ENCODE measurements around the gene ELOVL3. TPM values are rescaled to one million over a fixed set of nuclear protein-coding genes. Genes with fewer than 3 reads are reported as not detected.
"Not testable (repeated sequence)": the region's sequence is repeated elsewhere in the genome, so short reads cannot be mapped to it uniquely, and the experiment has no call there.

Gene ELOVL3, protein sequence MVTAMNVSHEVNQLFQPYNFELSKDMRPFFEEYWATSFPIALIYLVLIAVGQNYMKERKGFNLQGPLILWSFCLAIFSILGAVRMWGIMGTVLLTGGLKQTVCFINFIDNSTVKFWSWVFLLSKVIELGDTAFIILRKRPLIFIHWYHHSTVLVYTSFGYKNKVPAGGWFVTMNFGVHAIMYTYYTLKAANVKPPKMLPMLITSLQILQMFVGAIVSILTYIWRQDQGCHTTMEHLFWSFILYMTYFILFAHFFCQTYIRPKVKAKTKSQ
- total RNA-seq = not detected

DNA sequence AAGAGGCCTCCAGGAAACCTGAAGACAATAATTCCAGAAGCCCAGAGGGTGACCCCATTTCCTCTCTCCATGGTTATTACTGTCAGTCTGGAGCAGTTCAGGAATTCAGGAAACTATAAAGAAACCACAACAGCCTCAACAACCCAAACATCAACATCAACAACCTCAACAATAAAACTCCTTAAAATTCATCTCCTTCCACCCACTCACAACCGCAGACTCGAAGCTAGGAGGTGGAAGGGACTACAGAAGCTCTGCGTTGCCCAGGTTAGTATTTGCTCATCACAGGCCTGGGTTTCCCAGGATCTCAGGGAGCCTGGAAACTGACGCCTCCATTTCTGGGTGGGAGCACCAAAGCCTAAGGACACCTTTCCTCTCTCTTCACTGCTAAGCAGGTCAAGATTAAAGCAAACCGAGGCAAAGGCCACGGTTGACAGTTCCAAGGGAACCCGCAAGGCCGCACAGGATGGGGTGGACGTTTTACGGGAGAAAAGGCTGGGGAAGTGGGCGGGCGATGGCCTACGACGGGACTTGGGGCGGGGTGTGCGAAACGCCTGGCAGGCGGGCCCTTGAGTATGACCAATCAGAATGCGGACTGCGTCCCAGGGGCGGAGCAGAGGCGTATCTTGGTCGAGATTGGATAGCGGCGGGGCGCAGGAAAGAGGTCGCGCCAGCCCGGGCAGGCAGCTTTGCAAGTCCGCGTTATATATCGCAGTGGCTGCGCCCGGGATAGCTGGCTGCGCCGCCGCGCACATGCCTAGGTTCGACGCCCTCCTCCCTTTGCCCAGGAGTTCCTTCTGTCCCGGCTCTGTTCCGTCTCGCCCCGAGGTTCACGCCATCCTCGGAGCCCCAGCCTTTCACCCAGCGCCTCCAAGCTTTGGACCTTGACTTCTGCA, at the start of gene ELOVL3:
TSS of gene ELOVL3 (plus strand) at position 654 of the 896 bp plus-strand sequence. CDS start 250 bp downstream, outside the sequence.
- DNase-seq (ENCODE audit: low read depth in 2 of 3, low spot score in 2 of 3) = peak in 2 of 3 donors; percentile 88 to 94

DNA sequence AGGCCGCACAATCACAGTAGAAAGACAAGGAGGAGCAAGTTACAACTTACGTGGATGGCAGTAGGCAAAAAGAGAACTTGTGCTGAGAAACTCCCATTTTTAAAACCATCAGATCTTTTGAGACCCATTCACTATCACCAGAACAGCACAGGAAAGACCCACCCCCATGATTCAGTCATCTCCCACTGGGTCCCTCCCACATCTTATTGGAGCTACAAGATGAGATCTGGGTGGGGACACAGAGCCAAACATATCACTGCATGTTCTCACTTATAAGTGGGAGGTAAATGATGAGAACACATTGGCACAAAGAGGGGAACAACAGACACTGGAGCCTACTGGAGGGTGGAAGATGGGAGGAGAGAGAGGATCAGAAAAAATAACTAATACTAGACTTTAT, 41.5 kb upstream of the ELOVL3 start:
- no peak for DNase-seq (ENCODE audit: low read depth in 2 of 3, low spot score in 2 of 3)

DNA sequence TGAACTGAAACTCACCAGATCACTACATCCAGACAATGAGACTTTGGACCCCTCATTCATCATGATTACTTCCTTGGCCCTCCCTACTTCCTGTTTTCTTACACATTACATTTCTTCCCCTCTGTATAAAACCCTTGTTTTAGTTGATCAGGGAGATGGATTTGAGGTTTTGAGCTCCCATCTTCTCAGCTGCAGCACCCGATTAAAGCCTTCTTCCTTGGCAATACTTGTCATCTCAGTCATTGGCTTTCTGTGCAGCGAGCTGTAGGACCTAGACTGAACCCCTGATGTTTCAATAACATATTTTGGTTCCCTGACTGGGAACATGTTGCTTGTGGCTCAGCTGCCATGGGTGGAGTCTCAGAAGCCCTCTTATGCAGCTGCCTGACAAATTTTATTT, 40.8 kb upstream of the ELOVL3 start:
- no peak for DNase-seq (ENCODE audit: low read depth in 2 of 3, low spot score in 2 of 3)

DNA sequence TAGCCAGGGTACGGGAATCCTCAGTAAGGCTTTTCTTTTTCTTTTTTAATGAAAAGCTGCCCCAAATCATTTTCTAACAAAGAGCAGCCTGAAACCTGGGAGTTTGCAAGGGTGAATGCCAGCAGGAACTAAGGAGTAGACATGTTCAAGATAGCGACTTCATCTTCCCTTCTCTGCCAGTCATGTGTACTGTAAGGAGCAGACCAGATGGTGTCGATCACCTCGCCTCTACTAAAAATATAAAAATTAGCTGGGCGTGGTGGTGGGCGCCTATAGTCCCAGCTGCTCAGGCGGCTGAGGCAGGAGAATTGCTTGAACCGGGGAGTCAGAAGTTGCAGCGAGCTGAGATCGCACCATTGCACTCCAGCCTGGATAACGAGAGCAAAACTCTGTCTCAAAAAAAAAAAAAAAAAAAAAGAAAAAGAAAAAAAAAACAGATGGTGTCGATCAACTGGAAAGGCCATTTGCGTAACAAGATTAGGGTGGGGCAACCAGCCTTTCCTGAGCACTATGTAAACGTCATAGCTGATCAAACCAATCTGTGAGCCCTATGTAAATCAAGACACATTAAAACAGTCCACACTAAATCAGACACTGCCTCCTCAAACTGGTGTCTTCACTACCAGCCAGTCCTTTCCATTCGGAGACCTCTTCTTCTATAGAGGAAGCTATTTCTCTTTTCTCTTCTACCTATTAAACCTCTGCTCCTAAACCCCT, 40.1 kb upstream of the ELOVL3 start:
- DNase-seq (ENCODE audit: low read depth in 2 of 3, low spot score in 2 of 3) = no peak

DNA sequence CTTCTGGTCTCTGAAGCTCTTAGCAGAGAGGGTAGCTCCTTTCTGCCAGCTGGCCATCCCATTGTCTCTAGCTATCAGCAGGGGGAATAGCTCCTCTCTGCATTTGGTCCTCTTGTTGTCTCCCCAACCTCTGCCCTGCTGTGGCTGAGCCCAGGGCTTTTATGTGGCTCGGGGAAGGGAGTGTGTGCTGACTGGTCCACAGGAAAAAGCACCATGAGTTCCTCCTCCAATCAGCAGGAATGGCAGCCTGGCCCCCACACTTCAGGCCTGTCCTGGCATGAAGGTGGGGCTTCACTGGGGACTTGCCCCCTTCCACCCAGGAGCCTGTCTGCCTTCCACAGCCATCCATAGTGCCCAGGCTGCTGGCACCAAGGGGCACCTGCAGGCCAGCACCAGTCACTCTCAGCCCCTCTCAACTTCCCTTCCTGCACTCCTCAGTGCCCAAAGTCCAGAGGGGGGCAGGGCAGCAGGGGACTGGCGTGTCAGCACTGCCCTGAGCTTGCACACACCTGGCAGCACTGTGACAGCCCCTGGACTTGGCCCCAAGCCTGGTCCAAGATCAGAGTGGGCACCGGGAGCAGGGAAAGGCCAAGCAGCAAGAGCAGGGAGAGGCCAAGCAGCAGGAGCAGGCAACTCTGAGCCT, 37.7 kb upstream of the ELOVL3 start:
- DNase-seq (ENCODE audit: low read depth in 2 of 3, low spot score in 2 of 3) = no peak

DNA sequence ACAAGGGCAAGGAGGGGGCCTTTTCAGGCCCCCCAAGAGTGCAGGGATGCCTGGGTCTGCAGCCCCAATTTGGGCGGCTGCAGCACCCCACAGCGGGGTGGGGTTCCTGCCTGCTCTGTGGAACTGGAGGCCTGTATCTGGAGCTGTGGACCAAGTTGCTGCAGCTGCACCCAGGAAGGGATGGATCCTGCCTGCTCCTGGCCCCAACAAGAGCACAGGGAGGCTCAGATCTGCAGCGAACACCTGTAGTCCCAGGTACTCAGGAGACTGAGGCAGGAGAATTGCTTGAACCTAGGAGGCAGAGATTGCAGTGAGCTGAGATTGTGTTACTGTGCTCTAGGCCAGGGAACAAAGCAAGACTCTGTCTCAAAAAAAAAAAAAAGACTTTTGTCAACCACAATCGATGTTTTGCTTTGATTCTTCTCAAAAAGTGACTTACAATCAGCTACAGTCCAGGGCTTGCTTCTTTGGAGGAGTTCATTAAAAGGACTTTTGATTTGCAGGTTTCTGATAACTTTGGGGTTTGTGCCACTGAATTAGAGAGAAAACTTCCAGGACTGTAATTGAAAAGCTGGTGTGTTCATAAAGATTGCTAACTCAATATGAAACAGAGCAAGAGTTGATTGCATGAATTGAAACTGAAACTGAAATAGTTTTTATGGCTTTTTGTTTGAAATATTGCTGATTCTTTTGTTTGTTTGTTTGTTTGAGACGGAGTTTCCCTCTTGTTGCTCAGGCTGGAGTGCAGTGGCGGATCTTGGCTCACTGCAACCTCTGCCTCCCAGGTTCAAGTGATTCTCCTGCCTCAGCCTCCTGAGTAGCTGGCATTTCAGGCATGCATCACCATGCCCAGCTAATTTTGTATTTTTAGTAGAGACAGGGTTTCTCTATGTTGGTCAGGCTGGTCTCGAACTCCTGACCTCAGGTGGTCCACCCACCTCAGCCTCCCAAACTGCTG, 36.9 kb upstream of the ELOVL3 start:
- not testable (repeated sequence) for DNase-seq (ENCODE audit: low read depth in 2 of 3, low spot score in 2 of 3)

DNA sequence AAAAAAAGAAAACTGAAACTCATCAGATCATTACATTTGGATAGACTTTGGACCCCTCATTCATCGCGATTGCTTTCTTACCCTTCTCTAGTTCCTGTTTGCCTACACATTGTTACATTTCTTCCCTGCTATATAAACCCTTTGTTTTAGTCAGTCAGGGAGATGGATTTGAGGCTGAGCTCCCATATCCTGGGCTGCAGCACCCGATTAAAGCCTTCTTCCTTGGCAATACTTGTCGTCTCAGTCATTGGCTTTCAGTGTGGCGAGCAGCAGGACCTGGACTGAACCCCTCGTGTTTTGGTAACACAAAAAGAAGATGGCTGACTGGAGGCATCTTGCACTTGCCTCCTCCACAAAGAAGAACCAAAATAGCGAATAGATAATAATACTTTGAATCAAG, 34.1 kb upstream of the ELOVL3 start:
- DNase-seq (ENCODE audit: low read depth in 2 of 3, low spot score in 2 of 3) = no peak

DNA sequence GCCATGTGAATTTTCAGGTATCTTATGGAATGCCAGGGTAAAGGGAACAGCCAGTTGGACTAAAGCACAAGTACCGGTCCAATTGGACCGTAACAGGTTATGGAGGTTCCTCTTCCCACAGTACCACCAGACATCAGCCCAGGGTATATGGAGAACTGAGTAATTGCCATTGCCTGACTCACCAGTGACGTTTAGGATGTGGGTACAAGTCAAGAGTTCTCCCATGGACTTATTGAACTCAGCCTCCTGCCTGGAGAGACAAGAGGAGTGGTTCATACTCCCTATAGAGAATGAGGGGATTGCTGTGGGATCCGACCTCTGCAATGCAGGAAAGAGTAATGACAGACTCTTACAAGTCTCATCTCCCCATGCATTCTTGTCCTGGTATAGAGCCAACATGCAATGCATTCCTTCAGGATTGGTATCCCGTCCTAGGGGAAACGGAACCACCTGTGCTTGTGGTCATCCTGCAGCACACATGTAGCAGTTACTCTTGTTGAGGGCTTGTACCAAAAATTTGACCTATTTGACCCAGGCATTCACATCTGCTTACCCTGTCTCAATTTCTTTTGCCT, 30.7 kb upstream of the ELOVL3 start:
- DNase-seq (ENCODE audit: low read depth in 2 of 3, low spot score in 2 of 3) = no peak

DNA sequence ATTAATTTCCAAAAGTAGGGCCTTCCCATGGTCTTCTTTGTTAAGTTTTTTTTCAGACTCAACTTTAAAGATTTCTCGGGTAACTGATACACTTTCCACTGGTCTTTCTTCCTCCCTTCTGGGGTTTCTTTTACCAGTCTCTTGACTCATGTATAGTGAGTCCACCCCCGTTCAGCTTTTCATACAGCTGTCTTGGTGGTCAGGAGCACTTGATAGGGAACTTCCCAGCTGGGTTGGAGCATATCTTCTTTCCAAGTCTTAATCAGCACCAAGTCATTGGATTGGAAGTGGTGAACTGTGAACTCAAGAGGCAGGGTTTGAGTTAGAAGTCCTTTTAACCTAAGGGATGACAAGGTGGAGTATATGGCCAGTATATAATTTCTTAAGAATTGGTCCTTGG, 29.2 kb upstream of the ELOVL3 start:
- DNase-seq (ENCODE audit: low read depth in 2 of 3, low spot score in 2 of 3) = no peak

DNA sequence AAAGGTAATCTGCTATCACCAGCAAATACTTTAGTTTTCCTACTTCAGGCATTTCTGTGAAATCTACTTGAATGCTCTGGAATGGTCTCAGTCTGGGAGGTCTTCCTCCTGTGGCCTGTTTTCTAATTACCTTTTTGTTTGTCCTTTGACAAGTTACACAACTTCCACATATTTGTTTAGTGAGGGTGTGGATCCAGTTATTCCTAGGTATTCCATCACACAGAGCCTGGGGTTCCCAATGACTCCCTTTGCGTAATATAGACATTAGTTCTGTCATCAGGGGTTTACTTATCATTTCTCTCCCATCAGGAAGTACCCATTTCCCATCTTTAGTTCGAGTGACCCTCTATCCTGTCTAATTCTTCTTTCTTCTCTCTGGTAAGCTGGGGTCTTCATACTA, 28.1 kb upstream of the ELOVL3 start:
- DNase-seq (ENCODE audit: low read depth in 2 of 3, low spot score in 2 of 3) = no peak

DNA sequence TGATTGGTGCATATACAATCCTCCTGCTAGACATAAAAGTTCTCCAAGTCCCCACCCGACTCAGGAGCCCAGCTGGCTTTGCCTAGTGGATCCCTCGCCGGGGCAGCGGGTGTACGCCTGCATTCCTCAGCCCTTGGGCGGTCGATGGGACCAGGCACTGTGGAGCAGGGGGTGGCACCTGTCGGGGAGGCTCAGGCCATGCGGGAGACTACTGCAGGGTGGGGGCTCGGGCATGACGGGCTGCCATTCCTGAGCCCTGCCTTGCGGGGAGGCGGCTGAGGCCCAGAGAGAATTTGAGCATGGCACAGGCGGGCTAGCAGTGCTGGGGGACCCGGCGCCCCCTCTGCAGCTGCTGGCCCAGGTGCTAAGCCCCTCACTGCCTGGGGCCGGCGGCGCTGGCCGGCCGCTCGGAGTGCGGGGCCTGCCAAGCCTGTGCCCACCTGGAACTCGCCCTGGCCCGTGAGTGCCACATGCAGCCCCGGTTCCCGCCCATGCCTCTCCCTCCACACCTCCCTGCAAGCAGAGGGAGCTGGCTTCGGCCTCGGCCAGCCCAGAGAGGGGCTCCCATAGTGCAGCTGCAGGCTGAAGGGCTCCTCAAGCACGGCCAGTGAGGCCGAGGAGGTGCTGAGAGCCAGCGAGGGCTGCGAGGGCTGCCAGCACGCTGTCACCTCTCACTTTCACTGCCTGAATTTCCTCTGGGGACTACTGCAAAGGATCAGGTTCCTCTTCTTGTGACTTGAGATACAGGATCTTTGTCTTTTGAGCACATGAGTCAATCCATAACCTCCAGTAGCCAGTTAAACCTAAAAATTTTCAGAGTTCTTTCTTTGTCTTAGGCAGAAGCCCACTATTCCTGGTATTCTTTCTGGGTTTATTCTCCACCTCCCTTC, 25.1 kb upstream of the ELOVL3 start:
- no peak for DNase-seq (ENCODE audit: low read depth in 2 of 3, low spot score in 2 of 3)

DNA sequence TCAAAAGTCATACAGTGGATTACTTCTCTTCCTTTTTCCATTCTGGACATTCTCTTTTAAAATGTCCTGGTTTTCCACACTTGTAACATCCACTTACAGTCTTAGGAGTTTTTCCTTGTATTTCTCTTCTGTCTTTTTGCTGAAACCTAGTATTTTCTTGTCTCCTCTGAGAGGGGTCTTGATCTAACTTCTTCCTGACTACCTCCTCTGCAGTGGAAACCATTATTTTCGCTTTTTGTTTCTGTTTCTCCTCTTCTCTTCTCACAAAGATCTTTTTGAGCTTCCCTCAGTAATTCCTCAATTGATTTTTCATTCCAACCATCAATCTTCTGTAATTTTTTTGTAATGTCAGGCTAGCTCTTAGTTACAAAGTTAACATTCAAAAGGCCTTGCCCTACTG, 23.7 kb upstream of the ELOVL3 start:
- DNase-seq (ENCODE audit: low read depth in 2 of 3, low spot score in 2 of 3) = no peak

DNA sequence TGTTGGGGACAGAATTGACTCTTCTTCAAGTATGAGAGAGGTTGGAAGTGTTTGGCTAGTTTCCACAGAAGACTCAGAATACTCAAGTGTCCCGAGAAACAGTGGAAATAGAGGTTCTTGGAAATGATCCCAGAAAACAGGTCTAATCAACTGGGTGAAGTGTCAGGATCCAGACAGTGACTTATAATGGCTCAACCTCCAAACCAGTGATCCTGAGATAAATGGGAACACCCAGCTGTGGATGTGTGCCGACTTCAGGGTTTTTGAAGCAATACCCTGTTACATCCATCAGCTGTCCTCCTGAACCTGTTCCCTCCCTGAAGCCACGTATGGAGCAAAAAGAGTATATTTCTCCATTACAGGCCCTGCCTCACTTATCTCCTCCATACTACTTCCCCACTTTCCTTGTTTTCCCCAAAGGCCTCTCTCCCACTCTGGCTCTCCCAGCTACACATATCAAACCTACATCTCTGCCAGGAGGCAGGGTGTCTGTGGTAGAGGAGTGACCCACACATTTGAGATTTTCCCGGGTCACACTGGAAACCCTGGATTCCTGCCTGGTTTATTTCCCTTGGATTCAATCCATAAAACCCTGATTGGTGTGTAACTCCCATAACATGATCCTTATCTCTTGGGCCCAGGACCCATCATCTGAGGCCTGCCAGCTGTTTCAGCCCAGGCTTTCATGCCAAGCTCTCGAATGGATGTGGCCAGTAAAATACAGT, 17.6 kb upstream of the ELOVL3 start:
- no peak for DNase-seq (ENCODE audit: low read depth in 2 of 3, low spot score in 2 of 3)

DNA sequence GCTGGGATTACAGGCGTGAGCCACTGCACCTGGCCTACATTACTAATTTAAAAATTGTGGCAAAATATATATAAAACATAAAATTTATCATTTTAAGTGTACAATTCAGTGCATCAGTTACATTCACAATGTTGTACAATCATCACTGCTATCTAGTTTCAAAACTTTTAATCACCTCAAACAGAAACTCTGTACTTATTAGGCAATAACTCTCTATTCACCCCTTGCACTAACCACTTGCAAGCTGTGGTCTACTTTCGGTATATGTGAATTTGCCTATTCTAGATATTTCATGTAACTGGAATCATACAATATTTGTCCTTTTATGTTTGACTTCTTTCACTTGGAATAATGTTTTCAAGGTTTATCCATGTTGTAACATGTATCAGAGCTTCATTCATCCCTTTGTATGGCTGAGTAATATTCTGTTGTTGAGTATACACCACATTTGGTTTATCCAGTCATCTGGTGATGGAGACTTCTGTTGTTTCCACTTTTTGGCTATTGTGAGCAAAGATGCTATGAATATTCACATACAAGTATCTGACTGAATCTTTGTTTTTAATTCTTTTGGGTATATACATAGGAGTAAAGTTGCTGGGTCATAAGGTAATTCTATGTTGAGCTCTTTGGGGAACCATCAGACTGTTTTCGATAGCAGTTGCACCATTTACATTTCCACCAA, 14.3 kb upstream of the ELOVL3 start:
- no peak for DNase-seq (ENCODE audit: low read depth in 2 of 3, low spot score in 2 of 3)

DNA sequence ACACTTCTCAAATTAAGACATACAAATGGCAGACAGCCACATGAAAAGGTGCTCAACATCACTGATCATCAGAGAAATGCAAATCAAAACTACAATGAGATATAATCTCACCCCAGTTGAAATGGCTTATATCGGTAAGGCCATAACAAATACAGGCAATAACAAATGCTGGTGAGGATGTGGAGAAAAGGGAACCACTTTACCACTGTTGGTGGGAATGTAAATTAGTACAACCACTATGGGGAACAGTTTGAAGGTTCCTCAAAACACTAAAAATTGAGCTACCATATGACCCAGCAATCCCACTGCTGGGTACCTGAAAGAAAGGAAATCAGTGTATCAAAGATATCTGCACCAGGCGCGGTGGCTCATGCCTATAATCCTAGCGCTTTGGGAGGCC, 12.5 kb upstream of the ELOVL3 start:
- not testable (repeated sequence) for DNase-seq (ENCODE audit: low read depth in 2 of 3, low spot score in 2 of 3)

DNA sequence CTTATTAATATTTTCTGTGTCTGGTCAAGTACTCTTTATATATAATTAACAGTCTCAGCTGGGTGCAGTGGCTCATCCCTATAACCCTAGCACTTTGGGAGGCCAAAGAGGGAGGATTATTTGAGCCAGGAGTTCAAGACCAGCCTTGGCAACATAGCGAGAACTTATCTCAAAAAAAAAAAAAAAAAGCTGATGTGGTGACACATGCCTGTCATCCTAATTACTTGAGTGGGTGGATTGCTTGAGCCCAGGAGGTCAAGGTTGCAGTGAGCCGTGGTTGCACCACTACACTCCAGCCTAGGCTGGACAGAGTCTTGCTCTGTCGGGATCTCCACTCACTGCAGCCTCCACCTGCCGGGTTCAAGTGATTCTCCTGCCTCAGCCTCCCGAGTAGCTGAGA, 6.7 kb upstream of the ELOVL3 start:
- DNase-seq (ENCODE audit: low read depth in 2 of 3, low spot score in 2 of 3) = no peak

DNA sequence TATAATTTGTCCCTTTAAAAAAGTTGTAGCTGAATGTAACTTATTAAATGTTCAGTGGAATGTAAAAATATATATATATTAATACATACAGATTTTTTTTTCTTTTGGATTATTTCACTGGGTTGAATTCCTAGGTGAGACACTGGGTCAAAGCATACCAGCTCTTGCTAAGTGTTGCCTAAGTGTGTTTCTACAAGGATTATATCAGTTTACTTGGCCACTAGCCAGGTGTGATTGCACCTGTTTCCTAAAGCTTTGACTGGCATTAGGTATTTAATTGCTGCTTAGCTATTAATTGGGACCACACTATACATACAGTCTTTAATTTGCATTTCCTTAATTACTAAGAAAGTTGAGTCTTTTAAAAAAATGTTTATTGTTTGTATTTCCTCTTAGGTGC, 5.5 kb upstream of the ELOVL3 start:
- DNase-seq (ENCODE audit: low read depth in 2 of 3, low spot score in 2 of 3) = no peak
